Stimulated activated CD8-positive, alpha-beta memory T cell treated with anti-CD3 and anti-CD28 coated beads, Interleukin-4, amount 100 ng/mL, for 48 hours (primary cell): ENCODE measurements around the gene KRTAP4-7.
"Not testable (repeated sequence)": the region's sequence is repeated elsewhere in the genome, so short reads cannot be mapped to it uniquely, and the experiment has no call there.

ENCODE experiments used
- DNase-seq: peaks from one replicate; pipeline ENCODE4 v3.0.0-alpha.2; 2020

The KRTAP4-7 gene

DNA sequence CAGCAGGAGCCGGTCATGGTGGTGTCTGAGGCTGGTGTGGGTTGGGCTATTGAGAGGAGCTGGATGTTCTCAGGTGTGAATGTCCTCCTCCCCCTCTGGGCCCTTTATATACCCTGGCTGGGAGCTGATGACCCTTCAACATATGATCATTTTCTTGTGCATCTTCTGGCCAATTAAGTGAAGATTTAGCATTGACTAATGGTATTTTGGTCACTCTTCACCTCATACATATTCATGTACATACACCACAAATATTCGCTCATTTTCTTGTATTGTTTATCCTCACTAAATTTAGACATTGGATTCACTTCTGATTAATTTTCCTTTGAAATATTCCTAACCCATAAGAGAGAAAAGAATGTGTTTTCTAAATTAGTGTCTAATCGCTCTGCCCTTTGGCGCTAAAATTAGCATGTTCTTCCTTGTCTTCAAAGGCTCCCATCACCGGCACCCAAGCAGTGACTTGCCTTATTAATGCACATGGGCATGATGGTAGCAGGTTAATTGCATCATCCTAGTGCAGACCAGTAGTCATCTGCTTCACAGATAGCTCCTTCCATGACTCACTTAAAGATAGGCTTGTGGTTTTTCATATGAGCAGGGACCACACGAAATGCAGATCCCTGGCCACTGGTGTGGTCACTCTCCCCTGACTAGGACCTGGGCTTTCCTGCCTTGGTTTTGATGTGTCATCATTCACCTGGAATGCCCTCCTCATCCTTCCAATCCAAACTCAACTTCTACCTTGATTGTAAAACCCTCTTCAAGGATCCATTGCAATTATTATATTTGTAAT lies 17.9 kb upstream of the KRTAP4-7 start, which contains the start of gene KRTAP2-4:
TSS of gene KRTAP2-4 (minus strand) at position 51 of the 796 bp plus-strand sequence. CDS start at position 17, 34 bp downstream.
- DNase-seq, result no peak

DNA sequence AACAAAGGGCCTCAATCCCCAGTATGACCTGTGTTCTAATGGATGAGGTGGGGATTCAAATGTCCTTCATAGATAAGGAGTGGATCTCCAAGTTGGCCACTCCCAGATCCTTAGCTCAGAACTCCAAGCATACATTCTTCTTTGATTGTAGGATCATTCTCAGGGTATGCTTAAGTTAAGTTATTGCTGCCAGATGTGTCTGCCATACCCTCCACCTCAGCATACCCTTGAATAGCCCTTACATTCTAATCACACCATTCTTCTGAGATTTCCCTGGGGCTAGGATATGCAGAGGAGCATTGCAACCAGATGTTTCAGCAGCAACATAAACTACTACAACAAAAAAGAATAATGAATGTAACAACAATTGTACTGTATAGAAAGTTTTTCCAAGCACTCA lies 16.7 kb upstream of the KRTAP4-7 start:
- no peak for DNase-seq

DNA sequence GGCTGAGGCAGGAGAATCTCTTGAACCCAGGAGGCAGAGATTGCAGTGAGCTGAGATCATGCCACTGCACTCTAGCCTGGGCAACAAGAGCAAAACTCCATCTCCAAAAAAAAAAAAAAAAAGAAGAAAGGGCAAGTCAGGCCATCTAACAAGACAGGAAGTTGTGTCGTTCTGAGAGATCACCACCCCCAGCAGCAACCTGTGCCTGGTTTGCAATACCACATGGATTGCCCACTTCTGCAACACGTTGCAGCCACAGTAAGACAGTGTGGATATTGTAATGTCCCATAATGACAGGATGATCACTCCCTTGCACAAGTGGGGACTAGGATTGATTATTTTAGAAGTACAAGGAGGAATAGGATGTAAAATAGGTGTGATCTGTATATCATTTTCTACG lies 14.9 kb upstream of the KRTAP4-7 start:
- DNase-seq, result no peak

DNA sequence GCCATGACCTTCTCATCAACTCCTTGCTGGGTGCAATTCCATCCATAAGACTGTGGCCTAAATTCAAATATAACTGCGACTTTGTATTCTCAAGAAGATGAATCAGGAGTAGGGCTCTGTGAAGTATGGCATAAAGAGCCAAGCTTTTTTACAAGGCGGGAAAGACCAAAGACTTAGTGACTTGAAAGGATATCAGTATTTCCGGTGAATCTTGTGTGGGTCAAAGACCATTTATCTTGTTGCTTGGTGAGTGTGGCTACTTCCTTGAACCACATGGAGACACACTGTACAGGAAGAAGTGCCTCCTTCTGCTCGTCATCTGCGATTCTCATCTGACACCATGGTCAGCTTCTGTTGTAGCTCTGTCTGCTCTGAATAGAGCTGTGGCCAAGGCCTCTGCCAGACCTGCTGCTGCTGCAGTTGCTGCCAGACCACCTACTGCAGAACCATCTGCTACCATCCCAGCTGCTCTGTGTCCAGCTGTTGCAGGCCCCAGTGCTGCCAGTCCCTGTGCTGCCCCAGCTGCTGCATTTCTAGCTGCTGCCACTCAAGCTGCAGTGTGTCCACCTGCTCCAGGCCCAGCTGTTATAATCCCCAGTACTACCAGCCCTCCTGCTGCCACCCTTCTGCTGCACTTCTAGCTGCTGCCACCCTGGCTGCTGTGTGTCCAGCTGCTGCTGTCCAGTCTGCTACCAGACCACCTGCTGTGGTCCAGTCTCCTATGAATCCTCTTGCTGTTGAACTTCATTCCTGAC lies 12.2 kb upstream of the KRTAP4-7 start:
- DNase-seq, result no peak

DNA sequence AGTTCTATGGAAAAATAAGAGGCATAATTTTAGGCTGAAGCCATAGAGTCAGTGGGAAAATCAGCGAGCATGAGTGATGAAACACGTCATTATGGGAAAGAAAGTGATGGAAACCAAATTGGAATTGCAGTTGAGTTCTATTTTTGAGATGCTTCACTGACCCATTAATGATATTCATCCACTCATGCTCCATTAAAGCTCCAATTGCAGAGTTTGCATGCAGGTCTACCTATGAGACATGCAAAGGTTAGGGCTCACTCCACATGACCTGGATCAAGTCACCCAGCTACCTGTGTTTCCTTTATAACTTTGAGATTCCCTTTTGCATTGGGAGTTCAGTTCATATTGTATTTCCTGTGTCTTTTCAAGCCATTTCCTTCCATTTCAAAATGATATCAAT lies 10.3 kb upstream of the KRTAP4-7 start:
- DNase-seq, result no peak

DNA sequence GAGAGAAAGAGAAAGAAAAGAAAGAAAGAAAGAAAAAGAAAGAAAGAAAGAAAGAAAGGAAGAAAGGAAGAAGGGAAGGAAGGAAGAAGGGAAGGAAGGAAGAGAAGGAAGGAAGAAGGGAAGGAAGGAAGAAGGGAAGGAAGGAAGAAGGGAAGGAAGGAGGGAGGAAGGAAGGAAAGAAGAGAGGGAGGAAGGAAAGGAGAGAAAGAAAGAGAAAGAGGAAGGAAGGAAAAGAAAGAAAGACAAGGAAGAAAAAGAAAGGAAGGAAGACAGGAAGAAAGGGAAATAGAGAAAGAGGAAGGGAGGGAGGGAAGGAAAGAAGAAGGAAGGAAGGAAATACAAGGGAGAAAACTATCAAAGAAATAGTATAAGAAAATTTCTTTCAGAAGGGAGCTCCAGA lies 7.2 kb upstream of the KRTAP4-7 start:
- no peak for DNase-seq

DNA sequence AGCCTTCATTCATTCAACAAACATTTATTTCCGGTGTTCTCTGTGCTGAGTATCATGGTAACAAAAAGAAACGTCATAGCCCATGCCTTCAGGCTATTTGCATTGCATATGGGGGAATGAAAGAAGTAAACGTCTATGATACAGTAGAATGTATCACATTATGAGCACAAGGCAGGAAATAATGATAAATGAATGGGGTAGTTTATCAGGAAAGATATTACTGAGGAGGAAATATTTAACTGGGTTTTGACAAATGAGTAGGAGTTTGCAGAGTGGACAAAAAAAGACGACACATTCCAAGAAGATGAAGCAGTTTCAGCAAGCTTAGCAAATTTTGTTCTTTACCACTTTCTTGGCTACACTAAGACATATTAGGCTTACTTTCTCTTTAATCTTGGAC lies 1.3 kb upstream of the KRTAP4-7 start:
- no peak for DNase-seq

DNA sequence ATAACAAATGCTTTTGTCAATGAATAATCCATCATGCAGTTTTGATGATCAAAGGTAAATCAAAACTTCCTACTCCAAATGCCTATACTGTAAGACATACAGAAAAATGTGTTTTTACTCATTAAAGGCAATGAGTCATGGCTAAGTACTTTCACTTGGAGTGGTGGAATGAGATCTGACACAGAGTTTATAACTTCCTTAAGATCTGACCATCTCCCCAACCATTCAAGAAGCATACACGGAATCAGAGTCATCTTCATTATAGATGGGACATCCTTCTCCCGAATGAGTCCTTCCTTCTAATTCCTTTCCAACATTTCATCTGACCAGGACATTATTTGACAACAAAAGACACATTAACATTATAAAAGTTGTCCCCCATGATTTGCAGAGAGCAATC lies 523 bp upstream of the KRTAP4-7 start:
- not testable (repeated sequence) for DNase-seq

DNA sequence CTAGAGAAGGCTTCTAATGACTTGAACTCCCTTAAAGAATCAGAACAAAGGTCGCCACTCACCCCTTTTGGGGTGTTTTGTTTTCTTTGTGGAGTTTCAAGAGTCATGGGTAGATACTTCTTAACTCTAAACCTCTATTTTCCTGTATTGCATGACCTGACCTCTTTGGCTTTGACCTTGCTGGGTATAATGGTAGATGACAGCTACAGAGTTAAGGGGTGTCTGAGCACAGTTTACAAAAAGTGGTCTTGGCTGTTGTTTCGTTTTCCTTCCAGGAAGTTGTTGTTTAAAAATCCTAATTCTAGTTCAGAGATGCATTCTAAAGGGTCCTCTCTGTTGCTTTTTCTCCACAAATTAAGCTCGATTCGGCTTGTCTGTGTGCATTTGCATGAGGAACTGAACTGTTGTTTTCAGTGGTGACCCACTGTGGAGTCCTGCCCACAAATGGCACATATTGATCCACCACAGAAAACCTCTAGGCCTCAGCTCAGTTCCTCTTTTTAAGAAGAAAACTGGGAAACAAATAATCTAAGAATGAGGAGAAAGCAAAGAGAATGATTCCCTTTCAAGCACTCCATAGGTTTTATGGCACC lies 4.9 kb downstream of the KRTAP4-7 start:
- not testable (repeated sequence) for DNase-seq

DNA sequence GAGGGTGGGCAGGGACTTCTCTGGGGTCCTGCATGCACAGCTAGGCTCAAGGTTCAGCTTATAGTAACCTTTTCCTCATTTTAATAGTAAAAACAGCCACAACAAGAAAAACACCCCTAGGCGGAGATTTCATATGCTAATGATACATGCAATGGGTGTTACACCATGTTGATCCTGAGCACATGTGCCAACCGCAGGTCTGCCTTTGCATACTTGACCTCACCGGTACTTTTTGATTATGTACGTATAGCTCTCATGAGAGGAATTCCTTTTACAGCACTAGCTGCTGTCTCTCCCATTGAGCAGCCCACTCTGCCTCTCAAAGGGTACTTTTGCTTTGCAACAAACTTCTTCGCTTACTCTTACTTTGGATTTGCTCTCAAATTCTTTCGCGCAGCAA lies 12.1 kb downstream of the KRTAP4-7 start:
- no peak for DNase-seq

DNA sequence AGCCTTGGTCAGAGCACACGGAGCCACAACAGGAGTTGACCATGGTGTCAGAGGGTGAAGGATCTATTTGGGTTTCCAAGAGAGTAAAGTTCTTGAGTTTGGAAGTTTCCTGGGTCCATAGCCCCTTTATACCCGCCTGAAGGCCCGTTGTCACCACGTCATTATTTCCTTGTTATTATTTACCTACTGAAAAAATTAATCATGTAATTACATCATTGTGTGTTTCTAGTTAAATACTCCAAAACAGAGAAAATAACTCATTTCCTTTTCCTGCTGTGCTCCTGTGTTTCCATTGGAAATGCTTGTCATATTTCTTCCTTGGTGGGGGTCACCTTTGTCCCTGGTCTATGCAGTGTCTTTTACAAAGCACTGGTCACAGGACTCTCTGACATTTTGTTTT lies 14.1 kb downstream of the KRTAP4-7 start, which contains the start of gene KRTAP4-8:
TSS of gene KRTAP4-8 (minus strand) at position 101 of the 400 bp plus-strand sequence. CDS start at position 43, 58 bp downstream.
- DNase-seq, result no peak

DNA sequence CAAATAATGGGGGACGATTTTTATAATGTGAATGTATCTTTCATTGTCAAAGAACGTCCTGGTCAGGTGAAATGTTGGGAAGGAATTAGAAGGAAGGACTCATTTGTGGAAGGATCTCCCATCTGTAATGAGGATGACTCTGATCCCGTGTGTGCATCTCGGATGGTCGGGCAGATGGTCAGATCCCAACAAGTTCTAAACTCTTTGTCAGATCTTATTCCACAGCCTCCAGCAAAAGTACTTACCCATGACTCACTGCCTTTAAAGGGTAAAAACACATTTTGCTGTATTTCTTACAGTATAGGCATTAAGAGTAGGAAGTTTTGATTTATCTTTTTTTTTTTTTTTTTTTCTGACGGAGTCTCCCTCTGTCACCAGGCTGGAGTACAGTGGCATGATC lies 14.5 kb downstream of the KRTAP4-7 start:
- no peak for DNase-seq

DNA sequence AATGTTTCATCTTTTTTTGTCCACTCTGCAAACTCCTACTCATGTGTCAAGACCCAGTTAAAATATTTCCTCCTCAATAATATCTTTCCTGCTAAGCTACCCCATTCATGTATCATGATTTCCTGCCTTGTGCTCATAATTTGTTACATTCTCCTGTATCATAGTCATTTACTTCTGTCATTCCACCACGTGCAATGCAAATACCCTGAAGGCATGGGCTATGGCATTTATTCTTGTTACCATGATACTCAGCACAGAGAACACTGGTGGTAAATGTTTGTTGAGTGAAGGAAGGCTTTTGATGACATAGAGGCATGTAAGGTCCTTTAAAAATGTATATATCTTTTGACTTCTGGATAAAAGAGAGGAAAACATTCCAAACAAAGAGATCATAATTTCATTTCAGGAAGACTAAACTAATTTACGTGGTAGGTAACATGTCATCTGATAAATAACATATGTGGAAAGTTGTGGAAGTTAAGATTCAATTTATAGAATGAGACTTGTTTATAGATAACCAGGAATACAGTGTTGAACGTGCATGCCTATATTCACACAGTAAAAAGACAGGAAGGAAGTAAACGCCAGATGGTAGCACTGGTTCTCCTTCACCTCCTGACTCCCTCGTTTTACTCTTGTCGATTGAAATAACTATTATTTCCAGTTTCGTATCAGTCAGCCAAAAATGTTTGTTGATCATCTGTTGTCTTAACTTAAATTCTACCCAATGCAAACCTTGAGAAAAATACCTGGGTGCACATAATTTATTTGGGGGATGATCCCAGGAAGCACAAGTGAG lies 15.9 kb downstream of the KRTAP4-7 start:
- DNase-seq, result not testable (repeated sequence)

DNA sequence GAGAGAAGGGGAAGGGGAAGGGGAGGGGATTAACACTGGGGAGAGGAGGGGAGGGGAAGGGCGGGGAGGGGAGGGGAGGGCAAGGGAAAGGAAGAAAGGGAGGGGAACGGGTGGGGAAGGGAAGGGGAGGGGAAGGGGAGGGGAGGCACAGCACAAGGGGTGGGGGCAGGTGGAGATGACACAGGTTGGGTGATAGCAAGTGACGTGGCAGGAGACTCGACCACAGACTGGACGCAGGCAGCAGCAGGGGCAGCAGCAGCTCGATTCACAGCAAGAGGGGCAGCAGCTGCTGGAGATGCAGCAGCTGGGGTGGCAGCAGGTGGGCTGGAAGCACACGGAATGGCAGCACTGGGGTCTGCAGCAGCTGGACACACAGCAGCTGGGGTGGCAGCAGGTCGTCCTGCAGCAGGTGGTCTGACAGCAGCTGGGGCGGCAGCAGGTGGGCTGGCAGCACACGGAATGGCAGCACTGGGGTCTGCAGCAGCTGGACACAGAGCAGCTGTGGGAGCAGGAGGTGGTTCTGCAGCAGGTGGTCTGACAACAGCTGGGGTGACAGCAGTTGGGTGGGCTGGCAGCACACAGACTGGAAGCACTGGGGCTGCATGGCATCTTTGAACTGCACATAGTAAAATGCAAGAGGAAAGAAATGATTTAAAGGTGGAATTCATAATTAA lies 17.8 kb downstream of the KRTAP4-7 start, which contains the start of gene KRTAP4-16:
TSS of gene KRTAP4-16 (minus strand) at position 624 of the 674 bp plus-strand sequence. CDS start at position 624, 0 bp downstream.
- DNase-seq, result no peak

DNA sequence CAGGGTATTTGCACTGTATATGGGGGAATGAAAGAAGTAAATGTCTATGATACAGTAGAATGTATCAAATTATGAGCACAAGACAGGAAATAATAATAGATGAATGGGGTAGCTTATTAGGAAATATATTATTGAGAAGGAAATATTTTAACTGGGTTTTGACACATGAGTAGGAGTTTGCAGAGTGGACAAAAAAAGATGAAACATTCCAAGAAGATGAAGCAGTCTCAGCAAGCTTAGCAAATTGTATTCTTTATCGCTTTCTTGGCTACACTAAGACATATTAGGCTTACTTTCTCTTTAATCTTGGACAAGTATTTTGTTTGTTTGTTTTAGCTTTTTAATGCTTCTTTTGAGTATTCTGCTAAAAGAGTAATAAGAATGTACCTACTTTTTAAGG lies 19.9 kb downstream of the KRTAP4-7 start:
- DNase-seq, result no peak

DNA sequence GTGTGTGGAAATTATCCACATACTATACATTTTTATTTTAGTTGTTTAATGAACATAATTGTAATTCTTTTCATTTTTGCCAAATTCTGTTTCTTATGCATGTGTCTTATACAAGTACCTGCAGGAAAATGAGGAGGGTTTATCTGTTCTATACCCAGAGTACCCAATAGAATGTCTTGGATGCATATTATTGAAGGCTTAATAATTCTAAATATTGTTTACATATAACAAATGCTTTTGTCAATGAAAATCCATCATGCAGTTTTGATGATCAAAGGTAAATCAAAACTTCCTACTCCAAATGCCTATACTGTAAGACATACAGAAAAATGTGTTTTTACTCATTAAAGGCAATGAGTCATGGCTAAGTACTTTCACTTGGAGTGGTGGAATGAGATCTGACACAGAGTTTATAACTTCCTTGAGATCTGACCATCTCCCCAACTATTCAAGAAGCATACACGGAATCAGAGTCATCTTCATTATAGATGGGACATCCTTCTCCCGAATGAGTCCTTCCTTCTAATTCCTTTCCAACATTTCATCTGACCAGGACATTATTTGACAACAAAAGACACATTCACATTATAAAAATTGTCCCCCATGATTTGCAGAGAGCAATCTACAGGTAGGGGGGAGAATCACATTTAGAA lies 20.6 kb downstream of the KRTAP4-7 start:
- DNase-seq, result not testable (repeated sequence)

DNA sequence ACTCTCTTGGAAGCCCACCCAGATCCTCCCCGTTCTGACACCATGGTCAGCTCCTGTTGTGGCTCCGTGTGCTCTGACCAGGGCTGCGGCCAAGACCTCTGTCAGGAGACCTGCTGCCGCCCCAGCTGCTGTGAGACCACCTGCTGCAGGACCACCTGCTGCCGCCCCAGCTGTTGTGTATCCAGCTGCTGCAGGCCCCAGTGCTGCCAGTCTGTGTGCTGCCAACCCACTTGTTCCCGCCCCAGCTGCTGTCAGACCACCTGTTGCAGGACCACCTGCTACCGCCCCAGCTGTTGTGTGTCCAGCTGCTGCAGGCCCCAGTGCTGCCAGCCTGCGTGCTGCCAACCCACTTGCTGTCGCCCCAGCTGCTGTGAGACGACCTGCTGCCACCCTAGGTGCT lies 21.4 kb downstream of the KRTAP4-7 start, which contains the start of gene KRTAP4-9:
TSS of gene KRTAP4-9 (plus strand) at position 43 of the 400 bp plus-strand sequence. CDS start at position 43, 0 bp downstream.
- DNase-seq, result not testable (repeated sequence)

DNA sequence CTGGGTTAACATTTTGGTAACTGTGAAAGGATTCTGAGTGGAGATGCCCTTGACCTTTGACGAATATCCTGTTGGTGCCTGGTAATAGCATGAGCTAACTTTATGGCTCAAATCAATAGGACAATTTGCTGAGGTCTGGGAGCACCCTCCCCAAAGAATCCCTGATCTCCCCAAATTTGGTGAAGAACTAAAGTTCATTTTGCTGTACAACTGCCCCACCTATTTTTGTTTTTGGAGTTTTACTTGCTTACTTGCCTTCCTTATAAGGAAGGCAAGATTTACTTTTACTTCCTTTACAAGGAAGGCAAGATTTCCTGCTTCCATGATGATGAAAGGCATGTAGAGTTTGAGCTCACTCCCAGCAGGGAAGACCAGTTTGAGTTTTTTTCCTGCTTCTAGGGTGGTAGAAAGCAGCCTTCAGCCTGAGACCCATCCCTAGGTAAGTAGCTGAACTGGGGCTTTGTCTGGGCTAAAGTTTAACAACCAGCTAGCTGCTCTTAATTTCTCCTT lies 24.0 kb downstream of the KRTAP4-7 start:
- no peak for DNase-seq

DNA sequence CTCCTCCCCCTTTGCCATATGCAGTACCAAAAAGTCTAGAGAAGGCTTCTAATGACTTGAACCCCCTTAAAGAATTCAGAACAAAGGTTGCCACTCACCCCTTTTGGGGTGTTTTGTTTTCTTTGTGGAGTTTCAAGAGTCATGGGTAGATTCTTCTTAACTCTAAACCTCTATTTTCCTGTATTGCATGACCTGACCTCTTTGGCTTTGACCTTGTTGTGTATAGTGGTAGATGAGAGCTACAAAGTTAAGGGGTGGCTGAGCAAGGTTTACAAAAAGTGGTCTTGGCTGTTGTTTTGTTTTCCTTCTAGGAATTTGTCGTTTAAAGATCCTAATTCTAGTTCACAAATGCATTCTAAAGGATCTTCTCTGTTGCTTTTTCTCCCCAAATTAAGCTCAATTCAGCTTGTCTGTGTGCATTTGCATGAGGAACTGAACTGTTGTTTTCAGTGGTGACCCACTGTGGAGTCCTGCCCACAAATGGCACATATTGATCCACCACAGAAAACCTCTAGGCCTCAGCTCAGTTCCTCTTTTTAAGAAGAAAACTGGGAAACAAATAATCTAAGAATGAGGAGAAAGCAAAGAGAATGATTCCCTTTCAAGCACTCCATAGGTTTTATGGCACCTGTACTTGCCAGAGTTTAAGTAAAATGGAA lies 24.9 kb downstream of the KRTAP4-7 start:
- DNase-seq, result not testable (repeated sequence)

DNA sequence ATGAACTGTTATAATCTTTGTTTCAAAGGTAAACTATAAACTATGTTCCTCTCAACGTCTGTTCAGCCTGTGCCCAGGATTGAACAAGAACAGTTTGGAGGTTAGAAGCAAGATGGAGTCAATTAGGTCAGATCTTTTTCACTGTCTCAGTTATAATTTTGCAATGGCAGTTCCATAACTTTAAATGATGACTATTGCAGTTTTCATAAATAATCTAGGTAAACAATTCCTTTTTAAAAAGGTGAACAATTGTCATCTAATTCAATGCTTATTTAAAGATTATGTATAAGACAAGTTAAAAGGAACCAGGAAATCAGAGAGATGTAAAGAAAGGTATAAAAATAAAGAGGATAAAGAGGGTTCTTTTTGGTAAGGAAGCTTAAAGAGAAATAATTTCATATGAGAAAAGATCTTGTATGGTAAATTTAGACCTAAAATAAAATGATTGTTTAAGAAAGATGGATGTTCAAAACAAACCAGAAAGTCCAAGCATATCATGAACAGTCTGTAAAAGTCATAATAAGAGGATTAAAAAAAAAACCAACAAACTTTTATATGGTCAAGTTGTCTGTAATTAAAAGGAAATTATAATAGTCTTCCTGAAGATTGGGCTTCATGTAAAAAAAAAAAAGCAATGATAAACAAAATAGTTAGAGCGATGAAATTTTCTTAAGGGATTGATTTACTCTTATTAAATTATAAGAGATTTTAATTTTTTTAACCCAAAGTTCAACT lies 27.4 kb downstream of the KRTAP4-7 start:
- no peak for DNase-seq
